Stimulated activated CD4-positive, alpha-beta T cell treated with anti-CD3 and anti-CD28 coated beads, Interleukin-1b, Interleukin-23, amount 100 ng/mL, for 24 hours (primary cell): ENCODE measurements around the gene LUC7L3.
"Not testable (repeated sequence)": the region's sequence is repeated elsewhere in the genome, so short reads cannot be mapped to it uniquely, and the experiment has no call there.

ENCODE experiments used
- DNase-seq, 4 experiments: peaks; one replicate each; pipeline ENCODE4 v3.0.0-alpha.2; 2020; ENCODE audit warnings: low read depth in 4 of 4, low spot score in 1 of 4

Gene LUC7L3

GRCh38 chr17:50781167-50781566 lies 61.8 kb downstream of the LUC7L3 start:
- DNase-seq: no peak

GRCh38 chr17:50783193-50783660 lies 63.8 kb downstream of the LUC7L3 start:
- peak; percentile 55 to 70 (median 68) for DNase-seq

- DNase-seq: no peak
These were observed 64.5 kb downstream of the LUC7L3 start for GRCh38 chr17:50783905-50784304.

GRCh38 chr17:50785126-50785525 lies 65.7 kb downstream of the LUC7L3 start:
- DNase-seq: no peak

GRCh38 chr17:50785946-50786570 lies 66.7 kb downstream of the LUC7L3 start:
- DNase-seq: no peak

GRCh38 chr17:50787106-50787505 lies 67.7 kb downstream of the LUC7L3 start:
- no peak for DNase-seq

- no peak for DNase-seq
These were observed 71.2 kb downstream of the LUC7L3 start for GRCh38 chr17:50790618-50791017.

GRCh38 chr17:50792132-50792531 lies 72.7 kb downstream of the LUC7L3 start:
- DNase-seq: no peak

GRCh38 chr17:50793007-50793406 lies 73.6 kb downstream of the LUC7L3 start:
- DNase-seq: no peak

- DNase-seq: no peak
These were observed 75.0 kb downstream of the LUC7L3 start for GRCh38 chr17:50794361-50794760.

GRCh38 chr17:50797135-50797810 lies 77.9 kb downstream of the LUC7L3 start:
- DNase-seq: no peak

GRCh38 chr17:50798424-50799288 lies 79.3 kb downstream of the LUC7L3 start:
- no peak for DNase-seq

- no peak for DNase-seq
These were observed 80.2 kb downstream of the LUC7L3 start for GRCh38 chr17:50799582-50799981.

GRCh38 chr17:50800196-50800700 lies 80.8 kb downstream of the LUC7L3 start:
- DNase-seq: no peak

GRCh38 chr17:50802609-50803571 lies 83.5 kb downstream of the LUC7L3 start:
- DNase-seq: no peak

- no peak for DNase-seq
These were observed 84.3 kb downstream of the LUC7L3 start for GRCh38 chr17:50803676-50804075.

- not testable (repeated sequence) for DNase-seq
These were observed 85.5 kb downstream of the LUC7L3 start for GRCh38 chr17:50804749-50805475.

GRCh38 chr17:50805486-50805885 lies 86.1 kb downstream of the LUC7L3 start:
- DNase-seq: no peak
